HEK293 (cell line): Measurements from ENCODE around the gene STPG3.

Experiments
- GLIS1 ChIP-seq: fragments of 450-650 bp; formaldehyde crosslinking; IDR thresholded peaks from 2 replicates; pipeline ENCODE4 v1.5.1; 2016; ENCODE audit warnings: missing biosample characterization, missing genetic modification characterization
- KLF16 ChIP-seq: fragments of 450-650 bp; formaldehyde crosslinking; IDR thresholded peaks from 2 replicates; pipeline ENCODE4 v1.5.1; 2017; ENCODE audit warnings: missing biosample characterization, missing genetic modification characterization
- KLF8 ChIP-seq: fragments of 450-650 bp; formaldehyde crosslinking; IDR thresholded peaks from 2 replicates; pipeline ENCODE4 v1.5.1; 2016; ENCODE audit warnings: missing biosample characterization, missing genetic modification characterization
- MYNN ChIP-seq: fragments of 450-650 bp; formaldehyde crosslinking; IDR thresholded peaks from 2 replicates; pipeline ENCODE4 v1.5.1; 2016; ENCODE audit warnings: missing biosample characterization, missing genetic modification characterization, borderline replicate concordance
- OSR2 ChIP-seq: fragments of 450-650 bp; formaldehyde crosslinking; IDR thresholded peaks from 2 replicates; pipeline ENCODE4 v1.5.1; 2016; ENCODE audit warnings: missing biosample characterization, missing genetic modification characterization
- SCRT1 ChIP-seq: fragments of 450-650 bp; formaldehyde crosslinking; IDR thresholded peaks from 2 replicates; pipeline ENCODE4 v1.5.1; 2016; ENCODE audit warnings: missing biosample characterization, missing genetic modification characterization, borderline replicate concordance
- SP7 ChIP-seq: fragments of 450-650 bp; formaldehyde crosslinking; IDR thresholded peaks from 2 replicates; pipeline ENCODE4 v1.5.1; 2016; ENCODE audit warnings: missing biosample characterization, missing genetic modification characterization
- TRIM28 ChIP-seq: IDR thresholded peaks from 2 replicates; pipeline ENCODE4 v1.6.1; 2011; ENCODE audit warnings: low read length, control low read depth, borderline replicate concordance
- YY1 ChIP-seq: fragments of 450-650 bp; formaldehyde crosslinking; IDR thresholded peaks from 2 replicates; pipeline ENCODE4 v1.5.1; 2018; ENCODE audit warnings: missing biosample characterization, missing genetic modification characterization
- ZBTB7A ChIP-seq: fragments of 450-650 bp; formaldehyde crosslinking; IDR thresholded peaks from 2 replicates; pipeline ENCODE4 v1.5.1; 2016; ENCODE audit warnings: low read depth, missing biosample characterization, missing genetic modification characterization
- ZBTB8A ChIP-seq: fragments of 450-650 bp; formaldehyde crosslinking; IDR thresholded peaks from 2 replicates; pipeline ENCODE4 v1.5.1; 2016; ENCODE audit warnings: missing biosample characterization, missing genetic modification characterization
- ZFHX2 ChIP-seq: fragments of 450-650 bp; formaldehyde crosslinking; conservative IDR thresholded peaks from 2 replicates; pipeline ENCODE4 v1.5.1; 2016; ENCODE audit warnings: missing biosample characterization, missing genetic modification characterization
- ZFP69B ChIP-seq: fragments of 450-650 bp; formaldehyde crosslinking; IDR thresholded peaks from 2 replicates; pipeline ENCODE4 v1.5.1; 2016; ENCODE audit warnings: missing biosample characterization, missing genetic modification characterization
- ZNF112 ChIP-seq: fragments of 450-650 bp; formaldehyde crosslinking; IDR thresholded peaks from 2 replicates; pipeline ENCODE4 v1.5.0; 2017; ENCODE audit warnings: missing biosample characterization, missing genetic modification characterization
- ZNF138 ChIP-seq: fragments of 450-650 bp; formaldehyde crosslinking; IDR thresholded peaks from 2 replicates; pipeline ENCODE4 v1.5.1; 2016; ENCODE audit warnings: missing biosample characterization, missing genetic modification characterization, borderline replicate concordance
- ZNF169 ChIP-seq: fragments of 450-650 bp; formaldehyde crosslinking; IDR thresholded peaks from 2 replicates; pipeline ENCODE4 v1.5.1; 2016; ENCODE audit warnings: missing biosample characterization, missing genetic modification characterization
- ZNF211 ChIP-seq: fragments of 450-650 bp; formaldehyde crosslinking; IDR thresholded peaks from 2 replicates; pipeline ENCODE4 v1.5.1; 2016; ENCODE audit warnings: low read depth, missing biosample characterization, missing genetic modification characterization
- ZNF214 ChIP-seq: fragments of 450-650 bp; formaldehyde crosslinking; IDR thresholded peaks from 2 replicates; pipeline ENCODE4 v1.5.1; 2017; ENCODE audit warnings: missing biosample characterization, mild to moderate bottlenecking, missing genetic modification characterization, borderline replicate concordance
- ZNF366 ChIP-seq: fragments of 450-650 bp; formaldehyde crosslinking; conservative IDR thresholded peaks from 2 replicates; pipeline ENCODE4 v1.5.1; 2016; ENCODE audit warnings: missing biosample characterization, missing genetic modification characterization
- ZNF449 ChIP-seq: fragments of 450-650 bp; formaldehyde crosslinking; IDR thresholded peaks from 2 replicates; pipeline ENCODE4 v1.5.1; 2017; ENCODE audit warnings: missing biosample characterization, mild to moderate bottlenecking, missing genetic modification characterization, moderate library complexity
- ZNF600 ChIP-seq: fragments of 450-650 bp; formaldehyde crosslinking; IDR thresholded peaks from 2 replicates; pipeline ENCODE4 v1.5.1; 2016; ENCODE audit warnings: missing biosample characterization, missing genetic modification characterization
- ZNF639 ChIP-seq: fragments of 450-650 bp; formaldehyde crosslinking; IDR thresholded peaks from 2 replicates; pipeline ENCODE4 v1.5.1; 2016; ENCODE audit warnings: missing biosample characterization, missing genetic modification characterization
- ZNF692 ChIP-seq: fragments of 450-650 bp; formaldehyde crosslinking; IDR thresholded peaks from 2 replicates; pipeline ENCODE4 v1.5.1; 2016; ENCODE audit warnings: missing biosample characterization, missing genetic modification characterization
- ZNF792 ChIP-seq: fragments of 450-650 bp; formaldehyde crosslinking; IDR thresholded peaks from 2 replicates; pipeline ENCODE4 v1.5.1; 2016; ENCODE audit warnings: missing biosample characterization, missing genetic modification characterization
- ZSCAN30 ChIP-seq: fragments of 450-650 bp; IDR thresholded peaks from 2 replicates; pipeline ENCODE4 v1.5.1; 2018; ENCODE audit warnings: missing biosample characterization, mild to moderate bottlenecking, missing genetic modification characterization, moderate library complexity
- ZSCAN5A ChIP-seq: fragments of 450-650 bp; formaldehyde crosslinking; IDR thresholded peaks from 2 replicates; pipeline ENCODE4 v1.5.1; 2016; ENCODE audit warnings: missing biosample characterization, missing genetic modification characterization
- TF ChIP-seq, protein P1 (sequence below): fragments of 450-650 bp; formaldehyde crosslinking; IDR thresholded peaks from 2 replicates; pipeline ENCODE4 v1.5.1; 2016; ENCODE audit warnings: missing biosample characterization, missing genetic modification characterization
- TF ChIP-seq, protein P2 (sequence below): fragments of 450-650 bp; IDR thresholded peaks from 2 replicates; pipeline ENCODE4 v1.5.1; 2018; ENCODE audit warnings: missing biosample characterization, mild to moderate bottlenecking, missing genetic modification characterization
- TF ChIP-seq, protein P3 (sequence below): sonication (generic); formaldehyde crosslinking; IDR thresholded peaks from 2 replicates; pipeline ENCODE4 v1.8.1; 2022; ENCODE audit warnings: mild to moderate bottlenecking, moderate library complexity, missing genetic modification reagents

Gene STPG3

GRCh38 chr9:137301081-137301947 is 50.2 kb downstream of the STPG3 start (continued):
- TF ChIP-seq, protein P1, sequence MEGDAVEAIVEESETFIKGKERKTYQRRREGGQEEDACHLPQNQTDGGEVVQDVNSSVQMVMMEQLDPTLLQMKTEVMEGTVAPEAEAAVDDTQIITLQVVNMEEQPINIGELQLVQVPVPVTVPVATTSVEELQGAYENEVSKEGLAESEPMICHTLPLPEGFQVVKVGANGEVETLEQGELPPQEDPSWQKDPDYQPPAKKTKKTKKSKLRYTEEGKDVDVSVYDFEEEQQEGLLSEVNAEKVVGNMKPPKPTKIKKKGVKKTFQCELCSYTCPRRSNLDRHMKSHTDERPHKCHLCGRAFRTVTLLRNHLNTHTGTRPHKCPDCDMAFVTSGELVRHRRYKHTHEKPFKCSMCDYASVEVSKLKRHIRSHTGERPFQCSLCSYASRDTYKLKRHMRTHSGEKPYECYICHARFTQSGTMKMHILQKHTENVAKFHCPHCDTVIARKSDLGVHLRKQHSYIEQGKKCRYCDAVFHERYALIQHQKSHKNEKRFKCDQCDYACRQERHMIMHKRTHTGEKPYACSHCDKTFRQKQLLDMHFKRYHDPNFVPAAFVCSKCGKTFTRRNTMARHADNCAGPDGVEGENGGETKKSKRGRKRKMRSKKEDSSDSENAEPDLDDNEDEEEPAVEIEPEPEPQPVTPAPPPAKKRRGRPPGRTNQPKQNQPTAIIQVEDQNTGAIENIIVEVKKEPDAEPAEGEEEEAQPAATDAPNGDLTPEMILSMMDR (tag by site-specific recombination), result peak; percentile 60
- TF ChIP-seq ZNF169 (tag by site-specific recombination), result peak; percentile 82; the same call in 1 of the 2 replicates
- no peak for TF ChIP-seq ZNF138 (tag by site-specific recombination)
- no peak for TF ChIP-seq MYNN
- peak; percentile 80; the same call in 1 of the 2 replicates for TF ChIP-seq ZNF792
- TF ChIP-seq ZSCAN5A (tag by site-specific recombination), result peak; percentile 80
- TF ChIP-seq YY1 (tag by site-specific recombination), result peak; percentile 32; the same call in 1 of the 2 replicates
- no peak for TF ChIP-seq SCRT1 (tag by site-specific recombination)
- TF ChIP-seq, protein P2, sequence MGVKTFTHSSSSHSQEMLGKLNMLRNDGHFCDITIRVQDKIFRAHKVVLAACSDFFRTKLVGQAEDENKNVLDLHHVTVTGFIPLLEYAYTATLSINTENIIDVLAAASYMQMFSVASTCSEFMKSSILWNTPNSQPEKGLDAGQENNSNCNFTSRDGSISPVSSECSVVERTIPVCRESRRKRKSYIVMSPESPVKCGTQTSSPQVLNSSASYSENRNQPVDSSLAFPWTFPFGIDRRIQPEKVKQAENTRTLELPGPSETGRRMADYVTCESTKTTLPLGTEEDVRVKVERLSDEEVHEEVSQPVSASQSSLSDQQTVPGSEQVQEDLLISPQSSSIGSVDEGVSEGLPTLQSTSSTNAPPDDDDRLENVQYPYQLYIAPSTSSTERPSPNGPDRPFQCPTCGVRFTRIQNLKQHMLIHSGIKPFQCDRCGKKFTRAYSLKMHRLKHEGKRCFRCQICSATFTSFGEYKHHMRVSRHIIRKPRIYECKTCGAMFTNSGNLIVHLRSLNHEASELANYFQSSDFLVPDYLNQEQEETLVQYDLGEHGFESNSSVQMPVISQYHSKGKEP (tag by site-specific recombination), result 0 out of 2 replicates have a peak, but pooled peaks have one; percentile 3
- TF ChIP-seq ZNF600 (tag by site-specific recombination), result peak; percentile 89
- TF ChIP-seq, protein P3, sequence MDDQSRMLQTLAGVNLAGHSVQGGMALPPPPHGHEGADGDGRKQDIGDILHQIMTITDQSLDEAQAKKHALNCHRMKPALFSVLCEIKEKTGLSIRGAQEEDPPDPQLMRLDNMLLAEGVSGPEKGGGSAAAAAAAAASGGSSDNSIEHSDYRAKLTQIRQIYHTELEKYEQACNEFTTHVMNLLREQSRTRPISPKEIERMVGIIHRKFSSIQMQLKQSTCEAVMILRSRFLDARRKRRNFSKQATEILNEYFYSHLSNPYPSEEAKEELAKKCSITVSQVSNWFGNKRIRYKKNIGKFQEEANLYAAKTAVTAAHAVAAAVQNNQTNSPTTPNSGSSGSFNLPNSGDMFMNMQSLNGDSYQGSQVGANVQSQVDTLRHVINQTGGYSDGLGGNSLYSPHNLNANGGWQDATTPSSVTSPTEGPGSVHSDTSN, result peak; percentile 55; the same call in 1 of the 2 replicates
- TF ChIP-seq KLF16, result peak; percentile 69
- TF ChIP-seq ZNF692 (tag by site-specific recombination), result peak; percentile 80
- TF ChIP-seq ZBTB7A (tag by site-specific recombination), result peak; percentile 80; the same call in 1 of the 2 replicates
- no peak for TF ChIP-seq ZNF112 (tag by site-specific recombination)
- TF ChIP-seq ZNF639 (tag by site-specific recombination), result peak; percentile 56; the same call in 1 of the 2 replicates
- TF ChIP-seq KLF8 (tag by site-specific recombination), result peak; percentile 46; the same call in 1 of the 2 replicates
- peak; percentile 54 for TF ChIP-seq ZNF449 (tag by site-specific recombination)
- TF ChIP-seq ZNF211 (tag by site-specific recombination), result no peak
- peak; percentile 53 for TF ChIP-seq SP7 (tag by site-specific recombination)
- no peak for TF ChIP-seq ZNF214 (tag by site-specific recombination)
- no peak for TF ChIP-seq OSR2 (tag by site-specific recombination)
- peak; percentile 35; the same call in 1 of the 2 replicates for TF ChIP-seq ZSCAN30 (tag by site-specific recombination)
- peak; percentile 3; the same call in 1 of the 2 replicates for TF ChIP-seq ZFHX2
- no peak for TF ChIP-seq TRIM28
- TF ChIP-seq ZFP69B (tag by site-specific recombination), result peak; percentile 74; the same call in 1 of the 2 replicates
- TF ChIP-seq ZBTB8A (tag by site-specific recombination), result peak; percentile 71
- TF ChIP-seq ZNF366, result no peak
- TF ChIP-seq GLIS1 (tag by site-specific recombination), result peak; percentile 18
